ENCODE results near the gene NUB1.

NUB1 gene

DNA sequence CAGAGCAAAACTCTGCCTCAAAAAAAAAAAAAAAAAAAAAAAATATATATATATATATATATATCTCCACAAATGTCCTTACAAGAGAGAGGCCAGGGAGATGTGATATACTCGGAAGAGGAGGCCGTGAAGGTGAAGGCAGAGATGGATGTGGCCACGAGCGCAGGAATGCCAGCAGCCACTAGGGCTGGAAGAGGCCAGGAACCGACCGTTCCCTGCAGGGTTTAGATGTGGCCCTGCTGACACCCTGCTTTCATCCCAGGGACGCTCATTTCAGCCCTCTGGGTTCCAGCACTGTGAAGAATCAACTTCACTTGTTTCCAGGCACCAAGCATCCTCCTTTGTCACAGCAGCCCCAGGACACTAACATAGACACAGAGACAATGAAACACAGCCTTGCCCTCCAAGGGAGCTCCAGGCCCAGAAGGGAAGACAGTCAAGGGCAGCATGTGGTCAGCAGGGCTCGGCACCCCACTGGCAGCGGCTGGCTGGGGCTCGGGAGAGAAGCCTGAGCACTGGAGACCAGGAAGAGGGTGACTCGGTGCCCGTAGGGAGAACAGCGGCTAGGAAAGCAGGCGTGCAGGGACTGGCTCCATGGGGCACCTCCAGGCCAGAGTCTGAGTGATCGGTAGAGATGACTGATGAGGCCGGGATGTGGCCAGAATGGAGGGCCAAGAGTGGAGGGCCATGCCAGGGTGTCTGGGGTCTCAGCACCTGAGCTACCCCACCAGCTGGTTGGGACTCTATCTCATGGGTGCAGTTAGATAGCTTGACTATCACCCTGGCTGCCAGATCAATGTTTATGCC is 60.6 kb downstream of the NUB1 start:
- DNase-seq (ENCODE audit: low read depth in 1 of 2, low spot score in 1 of 2): no peak

DNA sequence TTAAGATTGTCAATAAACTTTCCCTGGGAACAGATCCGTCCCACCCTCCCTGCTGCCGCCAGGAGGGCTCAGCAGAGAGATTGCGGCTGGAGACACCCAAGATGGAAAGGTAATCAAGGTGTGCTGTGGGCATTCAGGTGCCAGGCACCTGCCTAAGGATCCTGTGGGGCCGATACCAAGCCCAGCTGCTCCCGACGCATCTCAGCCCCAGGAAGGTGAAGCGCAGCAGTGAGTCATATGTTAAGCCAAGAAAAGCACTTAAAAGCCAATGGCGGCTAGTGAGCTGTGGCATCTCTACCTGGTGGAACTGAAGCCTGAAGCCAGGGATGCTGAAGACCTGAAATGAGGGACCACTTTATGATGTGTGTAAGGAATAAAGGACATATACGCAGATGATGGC is 62.2 kb downstream of the NUB1 start:
- no peak for DNase-seq (ENCODE audit: low read depth in 1 of 2, low spot score in 1 of 2)

DNA sequence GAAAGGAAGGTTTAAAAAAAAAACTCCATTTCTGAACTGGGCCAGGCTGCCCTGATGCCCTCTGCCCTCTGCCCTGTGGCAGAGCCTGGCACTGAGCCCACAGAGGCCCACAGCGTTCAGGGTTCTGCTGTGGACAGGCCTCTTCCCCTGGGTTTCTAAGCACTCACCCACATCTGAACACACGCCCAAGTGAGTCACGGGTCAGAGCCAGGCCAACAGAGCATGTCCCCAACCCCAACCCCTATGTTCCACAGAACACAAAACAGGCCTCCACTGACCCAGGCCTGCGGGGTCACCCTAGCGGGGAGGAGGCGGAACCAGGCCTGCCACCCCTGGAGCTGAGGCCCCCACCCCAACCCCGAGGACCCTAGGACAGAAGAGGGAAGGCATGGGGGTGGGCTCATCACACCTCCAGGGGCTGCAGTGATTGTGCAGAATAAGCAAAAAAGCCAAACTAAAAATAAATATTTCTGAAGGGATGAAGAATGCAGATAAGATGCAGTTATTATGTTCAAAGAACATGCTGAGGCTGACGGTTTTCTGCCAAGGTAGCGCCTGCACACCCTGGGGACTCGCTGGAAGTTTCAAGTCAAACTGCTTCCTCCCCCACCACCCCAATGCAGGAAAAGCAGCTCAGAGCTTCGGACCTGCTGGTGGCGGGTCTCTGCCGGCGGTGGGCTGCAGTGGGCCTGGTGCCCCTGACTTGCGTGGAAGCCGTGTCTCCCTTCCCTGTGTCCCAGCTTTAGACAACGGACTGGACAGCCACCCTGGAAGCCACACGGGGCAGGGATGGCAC is 62.8 kb downstream of the NUB1 start:
- no peak for DNase-seq (ENCODE audit: low read depth in 1 of 2, low spot score in 1 of 2)

DNA sequence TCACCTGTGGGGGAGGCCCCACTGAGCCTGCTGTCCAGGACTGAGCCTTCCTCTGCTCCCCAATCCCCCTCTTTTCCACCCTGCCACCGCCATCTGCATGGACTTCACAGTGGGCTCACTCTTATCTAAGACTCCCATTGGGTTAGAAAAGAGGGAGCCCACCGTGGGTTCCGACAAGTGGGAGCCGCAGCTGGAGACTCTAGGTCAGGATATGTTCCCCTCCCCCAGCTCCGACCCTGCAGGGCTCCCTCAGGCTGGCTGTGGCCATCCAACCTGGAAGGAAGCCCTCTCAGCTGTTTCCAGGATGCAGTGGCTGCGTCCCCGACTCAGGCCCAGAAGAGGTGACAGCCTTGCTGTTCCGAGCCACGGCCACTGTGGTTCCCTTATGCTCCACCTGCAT is 63.4 kb downstream of the NUB1 start:
- no peak for DNase-seq (ENCODE audit: low read depth in 1 of 2, low spot score in 1 of 2)

DNA sequence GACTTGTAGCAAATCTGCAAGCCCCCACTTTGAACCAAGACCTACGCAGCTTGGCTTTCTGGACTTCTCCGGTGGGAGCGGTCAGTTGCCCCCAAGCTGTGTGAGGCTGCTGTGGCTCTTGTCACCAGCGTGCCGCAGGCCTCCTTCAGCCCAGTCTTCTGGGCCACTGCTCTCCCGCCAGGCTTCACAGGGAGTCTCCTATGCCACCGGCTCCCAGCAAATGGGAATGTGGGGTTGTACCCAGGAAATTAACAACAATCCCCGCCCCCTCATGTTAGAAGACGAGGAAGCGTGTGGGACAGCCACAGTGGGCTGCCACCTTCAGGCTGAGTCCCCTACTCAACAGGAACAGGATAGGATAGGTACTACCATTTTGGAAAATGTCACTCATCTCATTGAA is 64.0 kb downstream of the NUB1 start:
- DNase-seq (ENCODE audit: low read depth in 1 of 2, low spot score in 1 of 2): no peak

DNA sequence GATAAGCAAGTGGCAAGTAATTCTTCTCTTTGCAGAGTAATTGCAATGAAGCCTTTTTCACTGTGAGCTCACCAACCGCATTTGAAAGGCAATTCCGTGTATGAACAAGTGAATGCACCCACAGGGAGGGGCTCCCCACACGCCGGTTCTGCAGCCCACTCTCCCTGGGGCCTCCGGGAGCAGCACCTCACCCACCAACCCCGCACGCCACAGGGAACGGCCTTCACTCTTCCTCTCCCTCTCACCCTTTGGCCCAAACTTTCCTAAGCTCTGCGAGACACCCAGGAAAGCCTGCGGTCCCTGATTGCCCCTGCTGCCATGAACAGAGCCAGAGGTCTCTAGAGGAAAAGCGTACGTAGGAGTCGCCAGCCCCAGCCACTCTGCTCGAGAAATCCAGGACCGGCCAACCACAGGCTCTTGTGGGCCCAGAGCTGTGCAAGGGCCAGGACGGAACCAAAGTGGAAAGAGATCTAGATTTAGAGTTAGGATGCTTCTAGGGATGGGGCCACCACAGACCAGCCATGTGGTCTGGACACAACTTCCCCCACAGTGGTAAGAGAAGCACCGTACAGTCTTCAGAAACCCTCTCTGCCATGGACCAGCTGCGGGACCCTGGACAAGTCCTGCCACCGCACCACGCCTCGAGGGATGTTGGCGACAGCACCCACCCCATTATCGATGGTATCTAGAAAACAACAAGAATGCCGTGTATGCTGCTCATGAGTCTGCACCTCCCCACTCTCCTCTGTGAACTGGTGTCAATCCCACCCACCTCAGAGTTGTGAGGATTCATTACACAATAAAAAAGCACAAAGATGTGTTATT is 64.7 kb downstream of the NUB1 start:
- DNase-seq (ENCODE audit: low read depth in 1 of 2, low spot score in 1 of 2): no peak

DNA sequence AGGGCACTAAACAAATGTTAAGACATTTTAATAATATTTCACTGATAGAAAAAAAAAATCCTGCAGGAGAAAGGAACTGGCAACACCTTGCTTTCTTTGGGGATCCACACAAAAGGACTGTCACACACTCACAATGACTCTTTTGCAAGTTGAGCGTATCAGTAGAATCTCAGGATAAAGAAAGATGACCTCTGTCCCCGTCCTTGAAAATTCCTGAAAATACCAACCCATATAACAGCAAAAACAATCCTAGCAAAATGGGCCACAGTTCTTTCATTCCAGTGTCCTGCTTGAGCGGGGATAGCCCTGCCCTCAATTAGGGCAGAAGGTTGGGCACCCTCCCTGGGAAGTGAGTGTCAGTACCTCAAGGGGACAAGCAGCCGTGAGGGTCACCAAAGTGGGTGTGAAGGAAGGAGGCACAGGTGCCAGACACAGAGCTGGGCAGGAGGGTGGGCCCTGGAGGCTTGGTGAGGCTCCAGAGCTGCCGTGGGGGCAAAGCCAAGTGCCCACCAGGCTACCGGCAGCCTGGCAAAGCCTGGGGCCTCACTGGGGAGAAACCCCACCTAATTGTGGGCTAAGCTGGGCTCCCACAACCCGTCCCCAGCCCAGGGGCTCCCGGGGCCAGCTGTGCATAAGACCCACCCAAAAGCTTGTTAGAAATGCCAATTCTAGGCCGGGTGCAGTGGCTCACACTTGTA is 65.4 kb downstream of the NUB1 start:
- no peak for DNase-seq (ENCODE audit: low read depth in 1 of 2, low spot score in 1 of 2)

DNA sequence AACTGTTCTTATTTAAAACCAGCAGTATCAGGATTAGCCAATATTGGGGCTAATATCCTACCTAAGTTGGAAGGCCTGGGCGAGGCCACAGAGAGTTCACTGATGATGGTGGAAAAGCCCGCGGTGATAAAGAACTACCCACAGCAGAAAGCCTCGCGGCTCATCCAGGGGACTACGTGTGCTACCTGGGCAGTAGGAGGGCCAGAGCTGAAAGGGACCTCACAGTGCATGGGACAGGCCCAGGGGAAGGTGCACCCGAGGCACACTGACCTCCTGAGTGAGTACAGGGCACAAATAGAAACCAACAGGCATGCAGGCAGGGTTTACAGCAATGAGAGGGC is 66.9 kb downstream of the NUB1 start:
- DNase-seq (ENCODE audit: low read depth in 1 of 2, low spot score in 1 of 2): no peak

DNA sequence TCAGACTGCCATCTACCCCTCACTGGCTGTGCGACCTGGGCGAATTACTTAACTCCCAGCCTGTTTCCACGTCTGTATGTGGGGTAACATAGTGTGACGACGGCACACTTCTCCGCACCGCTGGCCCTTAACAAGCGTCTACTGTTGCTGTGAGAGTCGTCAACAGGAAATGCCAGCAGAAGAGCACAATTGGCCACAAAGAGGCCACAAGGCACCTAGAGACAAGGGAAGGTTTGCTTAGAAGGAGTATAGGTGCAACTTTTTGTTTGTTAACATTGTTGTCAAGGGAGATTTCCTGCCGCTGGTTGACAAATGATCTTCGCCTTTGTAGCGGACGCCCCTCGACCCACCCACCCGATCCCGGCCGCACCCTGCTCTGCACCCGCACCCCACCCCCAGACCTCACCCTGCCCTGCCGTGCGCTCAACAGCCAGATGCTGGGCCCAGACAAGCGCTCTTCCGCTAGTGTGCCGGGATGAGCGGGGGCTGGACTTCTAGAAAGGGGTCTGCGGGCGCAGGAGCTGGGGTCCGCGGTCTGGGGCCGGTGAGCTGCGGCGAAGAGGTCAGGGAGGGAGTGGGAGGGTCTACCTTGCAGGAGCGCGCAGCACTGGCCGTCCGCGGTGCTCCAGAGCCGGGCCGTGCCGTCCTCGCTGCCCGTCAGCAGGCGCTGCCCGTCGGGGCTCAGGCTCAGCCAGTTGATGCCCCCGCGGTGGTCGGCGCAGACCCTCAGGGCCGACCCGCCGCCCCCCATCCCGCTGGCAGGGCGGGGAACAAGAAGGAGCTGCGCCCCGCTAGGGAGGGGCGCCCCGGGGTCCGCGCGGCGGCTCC is 67.4 kb downstream of the NUB1 start:
- no peak for DNase-seq (ENCODE audit: low read depth in 1 of 2, low spot score in 1 of 2)

DNA sequence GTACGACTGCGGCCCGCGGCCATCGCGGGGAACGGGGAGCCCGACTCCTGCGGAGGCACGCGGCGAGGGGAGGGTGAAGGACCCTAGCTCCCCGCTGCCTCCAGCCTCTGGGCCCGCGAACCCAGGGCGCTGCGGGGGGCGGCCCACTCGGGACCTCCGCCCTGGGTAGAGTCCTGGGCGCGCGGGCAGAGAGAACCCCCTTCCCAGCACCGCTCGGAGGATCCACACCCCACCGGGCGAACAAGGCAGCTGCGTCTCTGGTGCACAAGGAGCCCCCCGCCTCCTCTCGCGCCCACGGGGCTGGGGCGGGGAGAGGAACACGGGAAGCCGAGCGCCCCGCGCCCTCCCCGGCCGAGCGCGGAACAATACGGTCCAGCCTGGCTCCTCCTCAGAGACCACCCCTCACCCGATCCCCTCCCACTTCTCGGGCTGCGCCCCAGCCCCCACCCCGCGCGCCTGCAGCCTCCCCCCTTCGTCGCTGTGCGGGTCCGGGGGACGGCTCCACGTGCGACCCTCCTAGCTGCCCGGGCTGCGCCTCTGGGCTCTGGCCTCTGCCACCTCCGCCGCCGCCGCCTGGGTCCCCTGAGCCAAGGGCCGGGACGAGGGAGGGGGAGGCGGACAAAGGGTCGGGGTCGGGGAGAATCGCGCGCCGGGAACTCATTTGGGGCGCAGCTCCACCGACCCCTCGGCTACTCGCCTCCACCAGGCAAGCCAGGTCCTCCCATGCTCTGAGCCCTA is 68.2 kb downstream of the NUB1 start, which contains the start of gene WDR86:
Gene WDR86, minus strand, starts transcription at position 372 of the 738 bp plus-strand sequence. CDS start 449 bp downstream, outside the sequence.
- no peak for DNase-seq (ENCODE audit: low read depth in 1 of 2, low spot score in 1 of 2)

DNA sequence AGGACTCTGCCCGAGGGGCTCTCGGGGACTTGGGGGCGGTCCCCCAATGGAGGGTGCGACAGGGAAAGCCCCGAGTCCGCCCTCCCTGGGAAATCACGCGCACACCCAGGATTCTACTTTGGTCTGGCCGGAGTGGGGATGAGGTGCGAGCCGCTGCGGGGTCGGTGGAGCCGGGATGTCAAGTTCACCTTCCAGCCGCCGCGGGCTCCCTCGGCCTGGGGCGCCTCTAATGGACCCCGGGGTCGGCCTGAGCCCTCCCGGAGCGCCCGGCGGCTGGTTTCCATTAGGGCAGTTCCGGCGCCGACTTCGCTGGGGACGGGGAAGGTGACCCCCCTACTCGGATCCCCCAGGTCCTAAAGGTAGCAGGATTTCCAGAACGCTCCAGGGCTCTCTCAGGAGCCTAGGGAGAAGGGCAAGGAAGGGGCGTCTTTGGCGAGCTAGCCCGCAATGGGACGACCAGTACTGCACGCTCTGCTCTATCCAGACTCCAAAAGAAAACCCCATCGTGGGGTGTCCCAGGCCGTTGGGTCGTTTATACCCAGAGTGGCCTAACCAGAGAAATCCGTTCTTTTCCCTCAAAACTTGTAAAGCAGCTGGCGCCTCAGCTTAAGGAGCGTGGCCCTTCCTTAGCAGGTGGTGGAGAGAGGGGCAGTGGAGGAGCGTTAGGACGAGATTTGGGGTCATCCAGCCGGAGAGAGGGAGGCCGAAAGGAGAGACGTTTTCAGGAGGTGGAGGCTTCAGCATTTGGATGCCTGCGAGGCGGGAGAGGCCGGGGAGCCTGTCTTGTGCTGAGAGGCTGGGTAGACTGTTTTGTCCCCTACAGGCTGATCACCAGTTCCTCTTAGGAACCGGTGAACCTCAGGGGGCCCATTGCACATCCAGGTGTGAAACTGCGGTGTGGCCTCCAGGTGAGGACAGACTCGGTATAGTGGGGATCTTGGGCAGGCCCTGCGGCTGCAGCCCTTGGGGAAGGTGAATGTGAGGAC is 69.1 kb downstream of the NUB1 start:
- DNase-seq (ENCODE audit: low read depth in 1 of 2, low spot score in 1 of 2): no peak

DNA sequence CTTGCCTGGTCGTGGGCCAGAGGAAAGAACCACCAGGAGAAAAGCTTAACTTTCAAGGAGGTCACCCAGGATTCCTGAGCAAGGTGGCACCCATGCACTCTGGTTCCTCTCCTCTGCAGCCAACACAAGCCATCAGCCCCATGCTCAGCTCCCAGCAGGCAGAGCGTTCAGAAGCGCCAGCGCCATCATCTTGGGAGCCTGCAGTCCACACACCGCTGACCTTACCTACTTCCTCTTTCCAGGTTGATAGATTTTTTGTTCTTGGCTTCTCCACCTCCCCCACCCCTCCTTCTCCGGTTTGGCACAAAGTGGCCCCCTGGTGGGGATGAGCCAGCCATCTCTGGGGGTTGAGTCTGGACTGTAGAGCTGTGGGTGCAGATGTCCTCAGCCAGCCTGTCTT is 69.9 kb downstream of the NUB1 start:
- DNase-seq (ENCODE audit: low read depth in 1 of 2, low spot score in 1 of 2): no peak

DNA sequence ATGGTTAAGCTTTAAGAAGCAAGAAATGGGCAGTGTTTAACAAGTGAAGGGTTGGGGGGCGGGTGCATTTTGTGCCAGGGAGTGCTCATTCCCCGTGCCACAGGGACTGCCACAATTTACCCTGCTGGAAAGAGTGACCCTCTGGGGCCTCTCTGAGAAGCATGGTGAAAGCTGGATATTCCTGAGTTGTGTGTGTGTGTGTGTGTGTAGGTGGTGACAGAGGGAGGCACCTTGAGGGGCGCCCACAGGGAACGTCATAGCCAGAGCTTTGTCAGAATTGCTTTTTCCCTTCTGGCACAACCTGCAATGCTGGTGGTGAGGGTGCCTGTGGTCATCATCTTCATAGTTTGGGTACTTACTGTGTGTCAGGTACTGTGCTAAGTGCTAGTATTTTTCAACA is 70.7 kb downstream of the NUB1 start:
- no peak for DNase-seq (ENCODE audit: low read depth in 1 of 2, low spot score in 1 of 2)

DNA sequence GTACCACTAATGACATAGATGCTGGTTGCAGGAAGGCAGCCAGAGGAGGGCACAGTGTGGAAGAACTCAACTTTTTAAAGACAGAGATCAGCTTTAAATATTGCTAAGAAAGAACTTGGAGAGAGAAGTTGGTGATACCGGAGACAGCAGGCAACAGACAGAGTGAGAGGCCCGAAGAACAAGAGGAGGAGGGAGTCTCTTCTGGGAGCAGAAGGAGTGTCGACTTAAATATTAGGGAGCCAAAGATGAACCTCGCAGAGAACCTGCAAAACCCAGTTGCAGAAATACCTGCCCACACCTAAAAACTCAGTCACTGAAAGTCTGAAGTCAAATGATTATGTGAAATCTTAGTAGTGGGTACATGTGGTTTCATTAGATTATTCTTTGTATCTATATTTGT is 71.6 kb downstream of the NUB1 start:
- no peak for DNase-seq (ENCODE audit: low read depth in 1 of 2, low spot score in 1 of 2)

DNA sequence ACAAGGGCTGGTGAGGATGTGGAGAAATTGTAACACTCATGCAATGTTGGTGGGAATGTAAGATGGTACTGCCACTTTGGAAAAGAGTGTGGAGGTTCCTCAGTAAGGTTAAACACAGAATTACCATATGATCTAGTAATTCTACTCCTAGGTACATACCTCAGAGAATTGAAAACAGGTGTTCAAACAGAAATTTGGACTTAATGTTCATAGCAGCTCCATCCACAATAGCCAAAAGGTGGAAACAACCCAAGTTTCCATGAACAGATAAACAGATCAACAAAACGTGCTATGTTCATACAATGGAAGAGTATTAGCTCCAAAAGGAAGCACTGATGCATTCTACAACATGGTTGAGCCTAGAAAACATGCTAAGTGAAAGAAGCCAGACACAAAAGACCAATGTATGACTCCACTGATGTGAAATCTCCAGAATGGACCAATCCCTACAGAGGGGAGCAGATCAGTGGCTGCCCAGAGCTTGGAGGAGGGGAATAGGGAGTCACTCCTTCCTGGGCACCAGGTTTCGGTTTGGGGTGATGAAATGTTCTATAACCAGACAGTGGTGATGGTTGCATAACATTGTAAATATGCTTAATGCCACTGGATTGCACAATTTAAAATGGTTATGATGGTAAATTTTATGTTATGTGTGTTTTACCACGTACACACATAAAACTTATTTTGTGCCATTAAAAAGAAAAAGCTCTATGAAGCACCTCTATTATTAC is 73.9 kb downstream of the NUB1 start:
- no peak for DNase-seq (ENCODE audit: low read depth in 1 of 2, low spot score in 1 of 2)

DNA sequence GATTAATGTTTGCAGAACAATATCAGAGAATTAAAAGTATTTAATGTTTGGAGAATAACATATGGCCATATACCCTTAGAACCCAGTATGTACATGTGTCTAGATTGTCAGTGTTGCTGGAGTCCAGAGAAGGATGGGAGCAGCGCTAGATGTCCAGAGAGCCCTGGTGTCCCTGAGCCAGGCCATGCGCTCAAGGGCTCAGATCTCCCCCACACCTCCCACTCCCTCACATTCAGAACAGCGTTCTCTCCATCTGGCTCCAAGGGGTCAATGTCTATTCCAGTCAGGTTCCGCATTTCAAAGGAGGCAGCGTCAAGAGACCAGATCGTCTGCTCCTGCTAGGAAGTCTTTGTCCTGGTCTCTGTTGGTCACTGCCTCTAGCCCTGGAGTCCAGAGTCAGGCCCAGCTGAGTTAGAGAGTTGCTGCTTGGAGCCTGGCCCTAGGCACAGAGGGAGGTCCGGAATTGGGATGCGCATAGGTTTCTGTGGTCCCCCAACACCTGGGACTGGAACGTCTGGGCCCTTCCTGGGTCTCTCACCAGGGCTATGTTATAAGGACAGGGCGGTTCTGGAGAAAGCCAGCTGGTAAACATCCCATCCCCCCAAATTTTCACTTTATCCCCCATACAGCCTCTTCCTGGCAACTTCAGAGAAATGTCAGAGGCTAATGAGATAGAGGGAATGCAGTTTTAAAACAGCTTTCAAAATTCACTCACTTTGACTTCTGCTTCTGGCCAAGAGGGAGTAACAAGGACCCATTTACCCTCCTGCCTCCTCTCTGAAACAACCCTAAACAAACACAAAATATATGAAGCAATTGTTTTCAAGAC is 74.7 kb downstream of the NUB1 start:
- no peak for DNase-seq (ENCODE audit: low read depth in 1 of 2, low spot score in 1 of 2)

DNA sequence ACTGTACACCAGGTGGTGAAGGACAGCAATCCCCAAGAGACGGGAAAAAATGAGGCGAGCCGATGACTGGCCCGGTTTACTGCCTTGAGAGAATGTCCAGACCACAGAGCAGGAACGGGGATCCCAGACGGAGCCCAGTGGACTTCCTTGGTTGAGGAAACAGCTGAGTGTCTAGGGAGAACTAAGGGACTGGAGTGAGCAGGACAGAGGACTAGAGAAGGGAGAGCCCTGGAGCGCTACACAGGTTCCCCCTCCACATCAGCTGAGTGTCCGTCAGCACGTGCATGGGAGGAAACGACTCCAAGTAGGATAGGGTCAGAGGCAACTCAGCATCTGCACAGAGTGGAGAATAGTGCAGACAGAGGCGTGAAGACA is 75.3 kb downstream of the NUB1 start:
- no peak for DNase-seq (ENCODE audit: low read depth in 1 of 2, low spot score in 1 of 2)

Data from activated CD4-positive, alpha-beta T cell treated with anti-CD3 and anti-CD28 coated beads, Interleukin-2, amount 50 U/mL, for 24 hours (primary cell).